Upper lobe of right lung (tissue), 1 donor: ENCODE data around the gene ZHX3. TPM values are rescaled to one million over a fixed set of nuclear protein-coding genes. Genes with fewer than 3 reads are reported as not detected.

Experiments
- ATAC-seq: fragments of 200-7000 bp; cut with Tn5 transposase; one replicate; pipeline ENCODE4 v1.9.1; 2020; ENCODE audit warnings: mild to moderate bottlenecking, moderate library complexity
- DNase-seq: peaks from one replicate; pipeline ENCODE4 v3.0.0-alpha.2; 2020
- H3K27ac ChIP-seq: fragments of 200-600 bp; one replicate; pipeline ENCODE4 v1.8.0; 2022
- H3K27me3 ChIP-seq: fragments of 200-600 bp; one replicate; pipeline ENCODE4 v1.8.0; 2022; ENCODE audit warnings: mild to moderate bottlenecking
- H3K36me3 ChIP-seq: fragments of 200-600 bp; one replicate; pipeline ENCODE4 v1.8.0; 2022
- H3K4me1 ChIP-seq: fragments of 200-600 bp; one replicate; pipeline ENCODE4 v1.8.0; 2022
- H3K4me3 ChIP-seq: fragments of 200-600 bp; one replicate; pipeline ENCODE4 v1.8.0; 2022; ENCODE audit warnings: mild to moderate bottlenecking
- H3K9me3 ChIP-seq: fragments of 200-600 bp; one replicate; pipeline ENCODE4 v1.8.0; 2022
- intact Hi-C: fragments of 100-400 bp; cut with DNase I; formaldehyde crosslinking; loops from one replicate; pipeline ENCODE4 v1.11.0; 2022
- total RNA-seq: library from RNA; stranded (reverse); fragmentation: NEBNext Ultra II Directional; extraction: Animal tissue kit (Norgen Biotek cat#: 25700); gene quantifications from one replicate; pipeline ENCODE4 v1.2.1, GENCODE V29; 2021
- TF ChIP-seq, protein P1 (sequence below): fragments of 200-600 bp; IDR thresholded peaks from one replicate; pipeline ENCODE4 v1.8.0; 2022; ENCODE audit warnings: antibody characterized with exemption
- donor health status: DM: no; HTN: yes; CAD: no; lungs with severe emphysema.

ZHX3 gene
- total RNA-seq, 1 donor from 2014 or later = 45.3 TPM

- H3K27me3 ChIP-seq = no peaks in the 10 kb centered on the region
- H3K9me3 ChIP-seq = no peaks in the 10 kb centered on the region
- peaks cover 19% of the 10 kb centered on the region for H3K4me1 ChIP-seq
- intact Hi-C loops = loop anchor here (5.0 to 10.0 kb wide), 3 partner anchors 92 to 202 kb away; partner anchors contain the start of gene PLCG1
- DNase-seq (no peak), ATAC-seq (no peak)
- H3K36me3 ChIP-seq = no peaks in the 10 kb centered on the region
- H3K27ac ChIP-seq = no peak overlapping the region
- no peak overlapping the region for H3K4me3 ChIP-seq
- TF ChIP-seq, protein P1, sequence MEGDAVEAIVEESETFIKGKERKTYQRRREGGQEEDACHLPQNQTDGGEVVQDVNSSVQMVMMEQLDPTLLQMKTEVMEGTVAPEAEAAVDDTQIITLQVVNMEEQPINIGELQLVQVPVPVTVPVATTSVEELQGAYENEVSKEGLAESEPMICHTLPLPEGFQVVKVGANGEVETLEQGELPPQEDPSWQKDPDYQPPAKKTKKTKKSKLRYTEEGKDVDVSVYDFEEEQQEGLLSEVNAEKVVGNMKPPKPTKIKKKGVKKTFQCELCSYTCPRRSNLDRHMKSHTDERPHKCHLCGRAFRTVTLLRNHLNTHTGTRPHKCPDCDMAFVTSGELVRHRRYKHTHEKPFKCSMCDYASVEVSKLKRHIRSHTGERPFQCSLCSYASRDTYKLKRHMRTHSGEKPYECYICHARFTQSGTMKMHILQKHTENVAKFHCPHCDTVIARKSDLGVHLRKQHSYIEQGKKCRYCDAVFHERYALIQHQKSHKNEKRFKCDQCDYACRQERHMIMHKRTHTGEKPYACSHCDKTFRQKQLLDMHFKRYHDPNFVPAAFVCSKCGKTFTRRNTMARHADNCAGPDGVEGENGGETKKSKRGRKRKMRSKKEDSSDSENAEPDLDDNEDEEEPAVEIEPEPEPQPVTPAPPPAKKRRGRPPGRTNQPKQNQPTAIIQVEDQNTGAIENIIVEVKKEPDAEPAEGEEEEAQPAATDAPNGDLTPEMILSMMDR = no peak
These were observed 19.4 kb upstream of the ZHX3 start for GRCh38 chr20:41336711-41337492.

DNA sequence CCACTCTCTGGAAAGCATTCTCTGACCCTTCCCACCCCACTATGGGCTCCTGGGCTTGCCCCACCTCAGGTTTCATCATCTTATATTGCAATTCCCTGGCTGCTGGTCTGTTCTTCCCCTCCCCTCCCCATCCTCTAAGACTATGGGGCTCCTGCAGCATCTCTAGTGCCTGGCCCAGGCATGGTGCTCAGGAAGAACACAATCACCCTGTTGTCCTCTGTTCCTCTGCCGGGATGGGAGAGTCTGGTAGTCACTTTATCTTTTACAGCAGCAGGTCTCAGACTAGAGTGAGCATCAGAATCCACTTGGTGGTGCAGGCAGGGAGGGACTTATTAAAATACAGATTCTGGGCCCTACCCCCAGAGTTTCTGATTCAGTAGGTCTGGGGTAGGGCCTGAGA is 18.1 kb upstream of the ZHX3 start:
- H3K27ac ChIP-seq = no peak overlapping the region
- H3K27me3 ChIP-seq = no peaks in the 10 kb centered on the region
- H3K9me3 ChIP-seq = no peaks in the 10 kb centered on the region
- TF ChIP-seq, protein P1 = no peak
- ATAC-seq (no peak), DNase-seq (no peak)
- intact Hi-C loops = loop anchor here (5.0 to 10.0 kb wide), 3 partner anchors 91 to 201 kb away; partner anchors contain the start of gene PLCG1
- H3K36me3 ChIP-seq = no peaks in the 10 kb centered on the region
- no peak overlapping the region for H3K4me3 ChIP-seq
- peaks cover 19% of the 10 kb centered on the region for H3K4me1 ChIP-seq

DNA sequence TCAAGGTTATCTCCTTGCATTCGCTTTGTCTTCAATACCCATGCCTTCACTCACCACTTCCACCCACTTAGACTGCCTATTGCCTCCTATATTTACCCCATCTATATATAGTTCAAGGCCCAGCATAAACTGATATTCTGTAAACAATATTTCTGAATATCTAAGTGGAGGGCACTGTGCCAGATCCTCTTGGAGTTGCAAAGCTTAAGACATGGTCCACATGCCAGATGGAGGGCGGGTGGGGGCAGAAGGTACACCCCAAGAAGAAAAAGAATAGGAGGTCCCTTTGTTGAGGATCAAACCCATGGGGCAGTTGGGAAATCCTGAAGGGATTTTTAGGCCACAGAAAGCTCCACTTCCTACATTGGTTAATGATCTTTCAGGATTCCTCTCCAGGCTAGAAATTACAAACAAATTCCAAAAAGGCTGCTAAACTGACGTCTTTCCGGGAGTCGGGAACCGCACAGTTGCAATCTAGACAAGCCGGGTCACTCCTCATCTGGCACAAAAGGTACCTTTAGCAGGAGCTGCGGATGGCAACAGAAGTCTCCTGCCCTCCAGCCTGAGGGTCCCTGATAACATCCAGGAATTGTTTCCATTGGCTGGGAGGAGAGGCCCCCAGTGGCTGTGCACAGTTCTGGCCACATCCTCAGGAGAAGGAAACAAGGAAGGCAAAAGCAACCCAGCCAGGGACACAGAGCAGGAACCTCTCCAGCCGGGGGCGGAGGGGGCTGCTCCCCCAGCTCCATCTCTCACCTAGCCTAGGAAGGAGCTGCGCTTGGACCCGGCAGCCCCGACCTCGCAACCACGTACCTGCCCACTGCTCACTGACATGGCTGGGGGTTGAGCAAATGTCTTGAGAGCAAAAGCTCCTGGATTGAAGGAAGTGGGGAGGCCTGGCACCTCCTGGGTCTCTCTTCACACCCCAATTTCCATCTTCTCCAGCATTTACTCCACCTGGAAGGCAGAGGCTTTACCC is 17.2 kb upstream of the ZHX3 start:
- TF ChIP-seq, protein P1 = no peak
- Histone ChIP-seq H3K4me3 (no peak overlapping the region), H3K9me3 (no peaks in the 10 kb centered on the region), H3K4me1 (peaks cover 16% of the 10 kb centered on the region), H3K27ac (peak overlapping the region; percentile 37), H3K36me3 (no peaks in the 10 kb centered on the region), H3K27me3 (no peaks in the 10 kb centered on the region)
- ATAC-seq = no peak
- no peak for DNase-seq
- intact Hi-C loops = loop anchor here (5.0 to 10.0 kb wide), 3 partner anchors 90 to 200 kb away; partner anchors contain the start of gene PLCG1

DNA sequence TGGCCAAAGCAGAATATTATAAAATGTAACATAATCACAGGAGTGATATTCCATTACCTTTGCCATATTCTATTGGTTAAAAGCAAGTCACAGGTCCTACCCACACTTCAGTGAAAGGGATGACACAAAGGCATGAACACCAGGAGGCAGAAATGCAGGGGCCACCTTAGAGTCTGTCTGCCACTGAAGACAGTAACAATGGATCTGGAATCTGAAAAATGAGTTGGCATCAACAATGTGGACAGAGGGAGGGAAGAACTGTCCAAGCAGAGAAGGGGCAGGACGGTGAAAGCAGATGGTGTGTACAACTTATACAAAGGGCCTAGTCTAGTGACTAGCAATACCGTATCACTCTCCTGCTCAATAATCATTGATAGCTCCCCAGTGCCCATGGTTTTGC is 16.5 kb upstream of the ZHX3 start:
- TF ChIP-seq, protein P1 = no peak
- Histone ChIP-seq H3K27ac (peak overlapping the region; percentile 37), H3K27me3 (no peaks in the 10 kb centered on the region), H3K4me3 (no peak overlapping the region), H3K36me3 (no peaks in the 10 kb centered on the region), H3K9me3 (no peaks in the 10 kb centered on the region), H3K4me1 (peaks cover 17% of the 10 kb centered on the region)
- no peak for DNase-seq
- ATAC-seq = no peak
- intact Hi-C loops = loop anchor here (10.0 kb wide), 2 partner anchors 89 to 199 kb away; partner anchors contain the start of gene PLCG1

DNA sequence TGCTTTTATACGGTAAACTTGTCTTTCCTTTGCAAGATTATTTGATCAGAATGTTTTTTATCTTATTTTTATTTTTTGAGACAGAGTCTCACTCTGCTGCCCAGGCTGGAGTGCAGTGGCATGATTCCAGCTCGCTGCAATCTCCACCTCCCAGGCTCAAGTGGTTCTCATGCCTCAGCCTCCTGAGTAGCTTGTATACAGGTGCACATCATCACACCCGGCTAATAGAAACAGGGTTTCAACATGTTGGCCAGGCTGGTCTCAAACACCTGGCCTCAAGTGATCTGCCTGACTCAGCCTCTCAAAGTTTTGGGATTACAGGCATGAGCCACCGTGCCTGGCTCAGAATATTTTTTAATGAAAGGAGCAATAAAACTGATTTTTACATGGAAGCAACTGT is 14.2 kb upstream of the ZHX3 start:
- no peaks in the 10 kb centered on the region for H3K27me3 ChIP-seq
- H3K36me3 ChIP-seq = no peaks in the 10 kb centered on the region
- H3K4me1 ChIP-seq = peaks cover 23% of the 10 kb centered on the region
- DNase-seq = no peak
- no peak overlapping the region for H3K4me3 ChIP-seq
- peak; percentile 38 for ATAC-seq
- H3K9me3 ChIP-seq = no peaks in the 10 kb centered on the region
- intact Hi-C loops = loop anchor here (10.0 kb wide), 2 partner anchors 87 to 197 kb away; partner anchors contain the start of gene PLCG1
- no peak overlapping the region for H3K27ac ChIP-seq
- TF ChIP-seq, protein P1 = no peak
